Endometrial microvascular endothelial cells (primary cell): ENCODE measurements around the gene FARS2. TPM values are rescaled to one million over a fixed set of nuclear protein-coding genes. Genes with fewer than 3 reads are reported as not detected.

Experiments used
- in situ Hi-C: cut with HindIII; loops from 2 replicates; pipeline ENCODE4 v1.10.0; 2017; ENCODE audit warnings: low sequenced_read_pairs, low pct_unique_long_range_greater_than_20kb; ENCODE audit errors: inconsistent ontology term
- total RNA-seq: library from RNA; depleted of rRNA; stranded (reverse); fragments of >200 nt; gene quantifications from one replicate; pipeline ENCODE4 v1.2.3, GENCODE V29; 2015; ENCODE audit errors: inconsistent ontology term

The FARS2 gene
- total RNA-seq, 1 donor from 2014 or later = 18.2 TPM

- in situ Hi-C loops = no loop called here
These were observed 18.6 kb downstream of the FARS2 start for GRCh38 chr6:5279891-5280338.

- in situ Hi-C loops = no loop called here
These were observed 19.6 kb downstream of the FARS2 start for GRCh38 chr6:5280920-5281319.

DNA sequence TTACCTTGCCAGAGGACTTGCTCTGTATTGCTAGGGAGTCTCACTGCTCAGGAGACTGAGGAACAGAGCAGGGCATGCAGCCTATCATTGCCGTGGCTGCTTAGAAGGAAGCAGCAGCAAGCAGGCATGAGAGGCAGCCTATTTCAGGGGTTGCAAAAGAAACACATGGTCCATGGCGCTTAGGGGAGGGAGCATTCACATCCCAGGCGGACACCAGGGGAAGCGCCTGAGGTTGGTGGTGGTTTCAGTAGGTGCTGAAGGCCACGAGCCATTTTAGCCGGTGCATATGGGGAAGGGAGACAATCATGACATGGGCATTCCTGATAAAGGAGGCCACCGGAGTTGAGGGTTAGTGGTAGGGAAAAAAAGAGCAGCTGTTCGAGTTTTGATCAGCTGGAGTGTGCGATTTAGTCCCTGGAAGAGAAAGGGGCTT lies 20.9 kb downstream of the FARS2 start:
- in situ Hi-C loops = no loop called here

- in situ Hi-C loops = no loop called here
These were observed 23.8 kb downstream of the FARS2 start for GRCh38 chr6:5285081-5285480.

GRCh38 chr6:5285526-5285925 lies 24.2 kb downstream of the FARS2 start:
- in situ Hi-C loops = no loop called here

- in situ Hi-C loops = no loop called here
These were observed 25.5 kb downstream of the FARS2 start for GRCh38 chr6:5286780-5287179.

GRCh38 chr6:5287205-5287965 lies 26.1 kb downstream of the FARS2 start:
- in situ Hi-C loops = no loop called here

DNA sequence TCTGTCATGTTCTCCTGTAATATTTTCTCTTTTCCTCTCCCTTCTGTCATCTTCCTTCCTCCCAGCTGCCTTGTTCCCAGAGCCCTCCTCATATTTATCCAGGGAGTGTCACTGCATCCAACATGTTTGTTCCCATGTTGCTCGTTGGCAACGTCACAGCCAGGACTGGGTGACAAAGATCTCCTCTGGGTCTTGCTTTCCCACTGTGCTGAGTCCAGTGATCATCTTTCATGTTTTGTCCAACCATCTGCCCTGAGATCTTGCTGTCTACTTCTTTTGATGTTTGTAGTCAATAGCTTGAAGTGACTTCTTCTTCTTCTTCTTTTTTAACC lies 26.6 kb downstream of the FARS2 start:
- in situ Hi-C loops = no loop called here

GRCh38 chr6:5290097-5290496 lies 28.8 kb downstream of the FARS2 start:
- in situ Hi-C loops = no loop called here

DNA sequence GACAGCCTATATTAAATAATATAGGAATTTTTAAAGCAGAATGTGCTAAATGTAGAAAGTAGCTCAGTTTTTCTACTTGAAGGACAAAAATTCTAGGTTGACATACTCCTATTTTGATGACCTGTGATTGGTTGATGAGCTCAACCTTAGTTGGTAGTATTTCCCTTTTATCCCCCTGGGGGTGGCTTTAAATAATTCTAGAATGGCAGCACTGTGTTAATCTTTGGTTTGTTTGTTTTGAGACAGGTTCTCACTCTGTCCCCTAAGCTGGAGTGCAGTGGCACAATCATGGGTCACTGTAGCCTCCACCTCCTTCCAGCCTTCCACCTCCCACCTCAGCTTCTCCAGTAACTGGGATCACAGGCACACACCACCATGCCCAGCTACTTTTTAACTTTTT lies 29.2 kb downstream of the FARS2 start:
- in situ Hi-C loops = no loop called here

- in situ Hi-C loops = no loop called here
These were observed 30.8 kb downstream of the FARS2 start for GRCh38 chr6:5292154-5292553.

DNA sequence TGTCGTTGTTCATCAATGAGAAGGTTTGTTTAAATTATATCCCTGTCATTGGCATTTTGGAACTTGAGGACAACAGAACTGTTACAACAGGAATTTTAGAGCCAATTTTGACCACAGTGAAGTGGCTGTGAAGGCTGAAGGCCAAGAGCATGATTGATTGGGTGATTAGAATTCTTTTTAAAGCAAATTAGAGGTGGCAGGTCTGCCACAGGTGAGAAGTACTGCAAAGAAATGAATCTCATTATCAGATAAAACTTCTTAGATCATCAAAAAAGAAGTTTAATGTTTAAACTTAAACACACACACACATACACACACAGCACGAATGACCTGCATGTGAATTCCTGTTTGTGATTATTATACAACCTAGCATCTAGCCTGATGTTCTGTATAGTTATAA lies 32.4 kb downstream of the FARS2 start:
- in situ Hi-C loops = no loop called here

DNA sequence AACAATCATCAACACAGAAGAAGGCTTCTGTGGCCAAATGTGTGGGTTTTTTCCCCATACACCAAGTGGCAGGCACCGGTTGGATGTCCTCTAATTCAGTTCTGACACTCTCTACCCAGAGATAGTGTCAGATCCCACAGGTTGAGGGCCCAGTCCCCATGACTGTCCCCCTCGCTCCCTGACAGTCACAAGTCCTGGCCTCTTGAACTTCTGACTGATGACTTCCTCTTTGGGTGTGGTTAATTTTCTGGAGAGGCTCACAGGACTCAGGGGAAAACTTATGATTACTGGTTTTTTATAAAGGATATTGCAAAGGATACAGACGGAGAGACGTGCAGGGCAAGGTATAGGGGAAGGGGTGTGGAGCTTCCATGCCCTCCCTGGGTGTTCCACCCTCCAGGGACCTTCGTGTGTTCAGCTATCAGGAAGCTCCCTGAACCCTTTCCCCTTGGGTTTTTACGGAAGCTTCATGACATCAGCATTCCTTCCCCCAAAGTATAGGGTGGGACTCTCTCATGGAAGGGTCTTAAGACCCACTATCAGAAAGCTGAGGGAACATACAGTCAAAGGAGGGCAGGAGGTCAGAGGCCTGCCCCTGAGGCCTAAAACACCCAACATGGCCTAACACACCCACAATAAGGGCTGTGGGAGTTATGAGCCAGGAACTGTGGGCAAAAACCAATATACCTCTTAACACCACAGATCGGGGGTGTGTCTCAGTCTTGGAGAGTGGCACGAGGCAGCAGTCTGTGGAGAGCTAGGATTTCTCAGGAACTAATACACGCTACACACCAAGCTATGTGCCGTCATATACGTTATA lies 33.3 kb downstream of the FARS2 start:
- in situ Hi-C loops = no loop called here

DNA sequence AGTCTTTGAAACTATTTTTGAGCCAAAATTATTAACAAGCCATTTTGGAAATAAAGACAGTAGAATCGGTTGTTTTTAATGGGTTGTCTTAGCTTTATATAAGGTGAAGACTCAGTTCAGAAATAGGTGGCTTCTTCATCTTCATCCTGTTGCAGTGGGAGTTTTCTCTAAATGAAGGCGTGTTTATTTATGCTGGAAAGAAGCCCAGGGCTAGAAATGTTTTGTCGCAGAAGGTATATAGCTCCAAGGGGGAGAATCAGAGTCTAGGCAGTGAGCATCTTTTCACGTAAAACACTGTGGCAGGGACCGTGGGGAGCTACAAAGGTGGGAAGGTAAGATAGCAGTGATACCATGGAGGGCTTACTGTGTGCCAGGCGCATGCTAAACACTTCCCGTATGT lies 34.3 kb downstream of the FARS2 start:
- in situ Hi-C loops = no loop called here

DNA sequence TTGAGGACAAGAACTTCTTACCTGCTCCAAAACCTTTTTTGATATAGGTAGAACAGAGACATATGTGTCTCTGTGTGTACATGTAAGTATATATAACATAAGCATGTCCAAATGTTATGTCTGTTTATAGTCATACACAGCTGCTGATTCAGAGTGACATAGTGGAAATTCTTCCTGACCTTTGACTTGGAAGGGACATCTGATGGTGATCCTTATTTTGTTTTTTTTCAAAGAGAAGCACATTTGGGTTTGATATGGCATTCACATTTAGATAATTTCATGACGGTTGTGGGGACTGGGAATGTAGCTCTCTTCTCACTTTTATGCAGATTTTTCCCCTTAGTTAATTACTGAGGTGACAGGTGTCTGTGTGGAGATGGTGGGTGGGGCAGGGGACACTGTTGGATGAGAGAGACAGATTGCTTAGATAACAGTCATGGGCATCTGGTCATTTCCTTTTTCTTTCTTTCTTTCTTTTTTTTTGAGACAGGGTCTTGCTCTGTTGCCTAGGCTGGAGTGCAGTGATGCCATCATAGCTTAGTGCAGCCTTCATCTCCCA lies 39.0 kb downstream of the FARS2 start:
- in situ Hi-C loops = no loop called here

DNA sequence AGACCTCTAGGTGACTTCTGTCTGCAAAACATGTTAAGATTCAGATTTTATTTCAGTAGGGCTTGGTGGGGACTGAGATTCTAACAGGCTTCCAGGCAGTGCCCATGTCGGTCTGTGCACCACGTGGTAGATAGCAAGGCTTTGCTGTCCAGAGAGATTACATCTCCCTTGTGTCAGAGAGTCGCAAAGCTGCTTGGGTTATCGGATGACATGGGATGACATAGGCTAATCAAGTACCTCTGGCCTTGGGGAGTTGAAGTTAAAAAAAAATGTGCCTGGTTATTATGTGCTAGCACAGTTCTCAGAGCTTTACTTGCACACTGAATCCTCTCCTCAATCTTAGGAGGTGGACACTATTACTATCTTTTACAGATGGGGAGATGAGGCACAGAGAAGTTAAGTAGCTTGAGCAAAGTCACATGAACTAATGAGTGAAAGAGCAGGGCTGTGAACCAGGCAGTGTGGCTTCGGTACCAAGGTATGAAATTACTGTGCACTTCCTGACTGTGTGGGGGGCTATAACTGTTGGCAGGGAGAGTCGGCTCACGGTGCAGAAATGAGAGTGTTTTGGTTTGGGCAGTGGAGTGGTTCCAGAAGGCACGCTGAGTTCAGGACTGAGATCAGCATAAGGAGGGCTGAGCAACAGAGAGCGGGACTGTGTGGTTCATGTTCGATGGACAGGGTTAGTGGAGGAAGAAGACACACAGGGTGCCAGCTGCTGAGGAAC lies 41.1 kb downstream of the FARS2 start:
- in situ Hi-C loops = no loop called here

DNA sequence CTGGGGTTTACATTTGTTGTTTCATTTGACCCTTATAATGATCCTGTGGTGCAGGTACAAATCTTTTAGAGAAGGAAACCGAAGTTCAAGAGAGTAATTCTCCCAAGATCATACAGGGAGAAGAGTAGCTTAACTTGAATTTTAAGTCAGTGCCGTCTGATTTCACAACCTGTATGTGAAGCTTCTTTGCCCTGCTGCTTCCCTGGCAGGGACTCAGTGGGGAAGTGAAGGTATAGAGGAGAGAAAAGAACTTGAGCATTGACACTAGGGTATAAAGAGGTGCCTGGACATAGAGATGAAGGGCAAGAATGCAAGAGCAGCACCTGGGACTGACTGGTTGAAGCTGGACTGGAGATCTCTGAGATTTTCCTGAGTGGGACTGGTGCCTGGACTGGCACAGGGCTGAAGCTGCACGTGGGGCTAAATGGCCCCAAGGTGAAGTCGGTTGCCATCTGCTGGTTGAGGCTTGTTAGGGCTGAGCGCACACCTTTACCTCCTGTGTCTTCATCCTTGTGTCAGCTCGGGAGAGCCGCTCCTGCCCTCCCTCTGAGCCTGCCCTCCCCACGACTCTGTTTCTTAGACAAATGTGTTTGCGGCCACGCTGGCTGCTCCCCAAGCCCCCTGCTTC lies 41.8 kb downstream of the FARS2 start:
- in situ Hi-C loops = no loop called here

GRCh38 chr6:5303682-5304081 lies 42.4 kb downstream of the FARS2 start:
- in situ Hi-C loops = no loop called here
